Thymus (tissue), 11 donors: ENCODE measurements around the gene MCF2L. TPM values are rescaled to one million over a fixed set of nuclear protein-coding genes. Genes with fewer than 3 reads are reported as not detected.
A peak's percentile ranks its signal among the peaks of the same experiment; 100 is the strongest.

Experiments used
- DNase-seq, 9 donors: peaks; one replicate each; pipeline ENCODE4 v3.0.0-alpha.2; 2013; ENCODE audit warnings: low spot score in 9 of 9, low read depth in 6 of 9, missing footprints in 1 of 9
- H3K27ac ChIP-seq, 2 donors: one replicate each; pipeline ENCODE4 v1.5.1; 2013; ENCODE audit warnings: control low read depth in 1 of 2, low read depth in 1 of 2, low read length in 1 of 2, mild to moderate bottlenecking in 1 of 2, moderate library complexity in 1 of 2
- H3K27me3 ChIP-seq, 2 donors: one replicate each; pipeline ENCODE4 v1.5.1; 2013; ENCODE audit warnings: low read length in 1 of 2; ENCODE audit not compliant: control insufficient read depth in 2 of 2, insufficient read depth in 1 of 2
- H3K36me3 ChIP-seq, 2 donors: one replicate each; pipeline ENCODE4 v1.5.1; 2013; ENCODE audit warnings: low read length in 1 of 2, mild to moderate bottlenecking in 1 of 2, moderate library complexity in 1 of 2; ENCODE audit not compliant: control insufficient read depth in 2 of 2, insufficient read depth in 2 of 2
- H3K4me1 ChIP-seq, 2 donors: one replicate each; pipeline ENCODE4 v1.5.1; 2013; ENCODE audit warnings: low read length in 2 of 2; ENCODE audit not compliant: control insufficient read depth in 2 of 2, insufficient read depth in 2 of 2
- H3K4me3 ChIP-seq, 2 donors: one replicate each; pipeline ENCODE4 v1.5.1; 2013; ENCODE audit warnings: low read length in 2 of 2, control low read depth in 1 of 2, mild to moderate bottlenecking in 1 of 2
- H3K9me3 ChIP-seq, 2 donors: one replicate each; pipeline ENCODE4 v1.5.1; 2013; ENCODE audit warnings: low read length in 1 of 2, mild to moderate bottlenecking in 1 of 2; ENCODE audit not compliant: control insufficient read depth in 2 of 2, insufficient read depth in 1 of 2
- WGBS: extraction: QIAGEN DNeasy Blood & Tissue Kit; methylation state at CpG from one replicate; pipeline ENCODE4 v1.1.7; 2013; 5-methylcytosine and 5-hydroxymethylcytosine counted together
- polyA plus RNA-seq: library from polyadenylated mRNA; stranded (reverse); fragments of 200-250 nt; gene quantifications from one replicate; pipeline ENCODE4 v1.2.3, GENCODE V29; 2013
- total RNA-seq: library from RNA; stranded (reverse); fragments of 120-200 nt; gene quantifications from one replicate; pipeline ENCODE4 v1.2.4, GENCODE V29; 2013
- donor health status: healthy.

The MCF2L gene
- total and polyA plus RNA-seq, 2 donors = 13.0 to 28.6 TPM

- H3K27me3 ChIP-seq = peaks cover 0 to 4% of the 10 kb centered on the region in 2 donors
- H3K4me1 ChIP-seq = no peaks in the 10 kb centered on the region
- H3K36me3 ChIP-seq = no peaks in the 10 kb centered on the region
- H3K27ac ChIP-seq = no peak overlapping the region
- H3K4me3 ChIP-seq = no peak overlapping the region
- 96% methylated on average over 24 of the region's 24 CpGs for WGBS
- DNase-seq = no peak
- H3K9me3 ChIP-seq = peaks cover 0 to 3% of the 10 kb centered on the region in 2 donors
These were observed 152.3 kb downstream of the MCF2L start for GRCh38 chr13:113121183-113121927.

- WGBS = 91% methylated on average over 16 of the region's 16 CpGs
- H3K27me3 ChIP-seq = peaks cover 0 to 7% of the 10 kb centered on the region in 2 donors
- no peak overlapping the region for H3K4me3 ChIP-seq
- H3K9me3 ChIP-seq = peaks cover 0 to 3% of the 10 kb centered on the region in 2 donors
- DNase-seq = no peak
- peak overlapping the region in 1 of 2 donors; percentile 26 for H3K27ac ChIP-seq
- H3K4me1 ChIP-seq = no peaks in the 10 kb centered on the region
- H3K36me3 ChIP-seq = no peaks in the 10 kb centered on the region
These were observed 153.0 kb downstream of the MCF2L start for GRCh38 chr13:113121928-113122471.

GRCh38 chr13:113122550-113123225, 153.7 kb downstream of the MCF2L start, which contains the start of gene F10:
TSS of gene F10 (plus strand) at chr13:113122799. CDS start at chr13:113122856, 57 bp downstream.
- Histone ChIP-seq H3K27ac (peak within 1 kb of the TSS in 1 of 2 donors; percentile 26), H3K36me3 (no peaks in the 10 kb centered on the region), H3K9me3 (peaks cover 0 to 3% of the 10 kb centered on the region in 2 donors), H3K4me3 (no peak within 1 kb of the TSS), H3K27me3 (peaks cover 0 to 9% of the 10 kb centered on the region in 2 donors), H3K4me1 (no peaks in the 10 kb centered on the region)
- DNase-seq = no peak
- 83% methylated on average over 23 of the region's 23 CpGs for WGBS

- H3K36me3 ChIP-seq = no peaks in the 10 kb centered on the region
- peaks cover 0 to 15% of the 10 kb centered on the region in 2 donors for H3K27me3 ChIP-seq
- H3K4me1 ChIP-seq = no peaks in the 10 kb centered on the region
- no peak for DNase-seq
- H3K4me3 ChIP-seq = no peak overlapping the region
- peaks cover 0 to 3% of the 10 kb centered on the region in 2 donors for H3K9me3 ChIP-seq
- WGBS = 87% methylated on average over 29 of the region's 29 CpGs
- no peak overlapping the region for H3K27ac ChIP-seq
These were observed 154.5 kb downstream of the MCF2L start for GRCh38 chr13:113123226-113124201.

DNA sequence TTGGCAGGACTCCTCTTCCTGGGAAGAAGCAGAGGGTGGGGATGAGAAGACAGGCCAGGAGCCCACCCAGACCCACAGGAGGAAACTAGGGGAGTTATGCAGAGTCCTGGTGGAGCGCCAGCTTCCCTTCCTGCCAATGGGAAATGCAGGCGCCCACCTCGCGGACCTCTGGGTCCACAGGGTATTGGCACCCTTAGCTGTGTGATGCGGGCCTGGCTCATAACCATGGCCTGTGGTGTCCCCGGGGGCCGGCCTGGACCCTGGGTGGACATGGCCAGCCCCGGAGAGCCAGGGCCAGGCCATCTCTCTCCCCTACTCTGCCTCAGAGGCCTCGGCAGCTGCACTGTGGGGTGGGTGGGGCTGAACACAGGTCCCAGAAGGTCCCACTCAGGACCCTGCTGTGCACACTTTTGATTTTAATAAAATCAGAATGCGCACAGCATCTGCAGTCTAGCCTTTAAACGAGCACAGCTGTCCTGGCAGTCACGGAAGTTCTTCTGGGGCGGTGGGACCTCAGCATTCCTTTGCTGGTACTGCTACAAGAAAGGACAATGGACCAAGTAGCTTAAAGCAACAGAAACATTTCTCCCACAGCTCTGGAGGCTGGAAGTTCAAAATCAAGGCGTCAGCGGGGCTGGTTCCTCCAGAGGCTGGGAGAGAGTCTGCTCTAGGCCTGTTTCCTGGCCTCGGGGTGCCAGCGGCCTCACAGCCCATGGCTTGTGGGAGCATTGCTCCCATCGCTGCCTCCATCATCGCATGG, 155.4 kb downstream of the MCF2L start:
- H3K27ac ChIP-seq = no peak overlapping the region
- peaks cover 0 to 5% of the 10 kb centered on the region in 2 donors for H3K9me3 ChIP-seq
- H3K4me1 ChIP-seq = no peaks in the 10 kb centered on the region
- no peak overlapping the region for H3K4me3 ChIP-seq
- DNase-seq = no peak
- 94% methylated on average over 19 of the region's 19 CpGs for WGBS
- H3K27me3 ChIP-seq = peaks cover 3 to 21% of the 10 kb centered on the region in 2 donors
- no peaks in the 10 kb centered on the region for H3K36me3 ChIP-seq

- Histone ChIP-seq H3K4me1 (peaks cover 0 to 4% of the 10 kb centered on the region in 2 donors), H3K27ac (no peak overlapping the region), H3K36me3 (no peaks in the 10 kb centered on the region), H3K27me3 (peaks cover 9 to 34% of the 10 kb centered on the region in 2 donors), H3K4me3 (no peak overlapping the region), H3K9me3 (peaks cover 2 to 12% of the 10 kb centered on the region in 2 donors)
- no peak for DNase-seq
- 94% methylated on average over 19 of the region's 19 CpGs for WGBS
These were observed 156.7 kb downstream of the MCF2L start for GRCh38 chr13:113125506-113126264.

GRCh38 chr13:113126265-113127150, 157.5 kb downstream of the MCF2L start:
- Histone ChIP-seq H3K9me3 (peaks cover 2 to 12% of the 10 kb centered on the region in 2 donors), H3K27me3 (peaks cover 9 to 38% of the 10 kb centered on the region in 2 donors), H3K4me1 (peaks cover 0 to 4% of the 10 kb centered on the region in 2 donors), H3K4me3 (no peak overlapping the region), H3K27ac (no peak overlapping the region), H3K36me3 (no peaks in the 10 kb centered on the region)
- no peak for DNase-seq
- 92% methylated on average over 18 of the region's 18 CpGs for WGBS
